Fibroblast of the aortic adventitia (primary cell): ENCODE results near the gene GRM7. TPM values are rescaled to one million over a fixed set of nuclear protein-coding genes. Genes with fewer than 3 reads are reported as not detected.

Source experiments
- DNase-seq: peaks from one replicate; pipeline ENCODE4 v3.0.0-alpha.2; 2010; ENCODE audit warnings: low read depth
- H3K4me3 ChIP-seq: 2 replicates; pipeline ENCODE4 v1.5.1; 2011; ENCODE audit warnings: low read depth, mild to moderate bottlenecking, control low read depth, low read length, moderate library complexity
- CTCF ChIP-seq: IDR thresholded peaks from 2 replicates; pipeline ENCODE4 v1.5.1; 2011; ENCODE audit warnings: mild to moderate bottlenecking, low read length, control low read depth, inconsistent platforms; ENCODE audit not compliant: insufficient read depth
- total RNA-seq: library from RNA; depleted of rRNA; stranded (reverse); fragments of >200 nt; gene quantifications from 2 replicates; pipeline ENCODE4 v1.2.3, GENCODE V29; 2012; ENCODE audit warnings: low replicate concordance

GRM7 gene
- total RNA-seq, 1 donor, result 0.09 TPM

- no peak overlapping the region for H3K4me3 ChIP-seq
- no peak for TF ChIP-seq CTCF
- no peak for DNase-seq
These were observed 823.3 kb downstream of the GRM7 start for GRCh38 chr3:7684182-7684715.

- no peak for DNase-seq
- no peak overlapping the region for H3K4me3 ChIP-seq
- no peak for TF ChIP-seq CTCF
These were observed 826.7 kb downstream of the GRM7 start for GRCh38 chr3:7687428-7688147.

GRCh38 chr3:7692866-7693265 is 832.0 kb downstream of the GRM7 start:
- no peak for DNase-seq
- no peak for TF ChIP-seq CTCF
- no peak overlapping the region for H3K4me3 ChIP-seq

GRCh38 chr3:7693976-7694375 is 833.1 kb downstream of the GRM7 start:
- no peak overlapping the region for H3K4me3 ChIP-seq
- TF ChIP-seq CTCF, result no peak
- DNase-seq, result no peak

GRCh38 chr3:7695049-7695448 is 834.1 kb downstream of the GRM7 start:
- DNase-seq, result no peak
- no peak for TF ChIP-seq CTCF
- no peak overlapping the region for H3K4me3 ChIP-seq

- no peak for DNase-seq
- no peak for TF ChIP-seq CTCF
- H3K4me3 ChIP-seq, result no peak overlapping the region
These were observed 835.4 kb downstream of the GRM7 start for GRCh38 chr3:7696320-7696719.

GRCh38 chr3:7697548-7697947 is 836.6 kb downstream of the GRM7 start:
- no peak for TF ChIP-seq CTCF
- H3K4me3 ChIP-seq, result no peak overlapping the region
- no peak for DNase-seq
